Stimulated activated CD8-positive, alpha-beta memory T cell treated with anti-CD3 and anti-CD28 coated beads, Interleukin-2, amount 100 ng/mL, for 1 hour (primary cell): ENCODE data around the gene COPS4.
"Not testable (repeated sequence)": the region's sequence is repeated elsewhere in the genome, so short reads cannot be mapped to it uniquely, and the experiment has no call there.

ENCODE experiments used
- DNase-seq, 2 donors: peaks; one replicate each; pipeline ENCODE4 v3.0.0-alpha.2; 2020; ENCODE audit warnings: low read depth in 2 of 2

The COPS4 gene

GRCh38 chr4:83034630-83035494 lies at the start of gene COPS4:
COPS4 (plus strand) TSS chr4:83035183; CDS start chr4:83035225, 42 bp downstream.
- peak; percentile 82 to 92 for DNase-seq

- not testable (repeated sequence) for DNase-seq
Observed at GRCh38 chr4:82987519-82987918, 47.5 kb upstream of the COPS4 start.

- no peak for DNase-seq
Observed at GRCh38 chr4:82988323-82988832, 46.6 kb upstream of the COPS4 start.

- DNase-seq, result no peak
Observed at GRCh38 chr4:82989575-82990429, 45.2 kb upstream of the COPS4 start.

- DNase-seq, result no peak
Observed at GRCh38 chr4:82994834-82995233, 40.1 kb upstream of the COPS4 start.

GRCh38 chr4:82998898-82999297 lies 36.1 kb upstream of the COPS4 start:
- DNase-seq, result no peak

- no peak for DNase-seq
Observed at GRCh38 chr4:83002329-83002728, 32.7 kb upstream of the COPS4 start.

- not testable (repeated sequence) for DNase-seq
Observed at GRCh38 chr4:83003044-83003791, 31.8 kb upstream of the COPS4 start.

GRCh38 chr4:83009529-83009928 lies 25.5 kb upstream of the COPS4 start:
- DNase-seq, result no peak

GRCh38 chr4:83010111-83010521 lies 24.9 kb upstream of the COPS4 start:
- no peak for DNase-seq

- peak; percentile 67 to 75 for DNase-seq
Observed at GRCh38 chr4:83010522-83011318, 24.3 kb upstream of the COPS4 start, which contains the start of gene LIN54. LIN54 (minus strand) TSS chr4:83010823; CDS start chr4:82984844, 25,979 bp downstream.

GRCh38 chr4:83011689-83012199 lies 23.2 kb upstream of the COPS4 start:
- no peak for DNase-seq

- no peak for DNase-seq
Observed at GRCh38 chr4:83012200-83012686, 22.7 kb upstream of the COPS4 start.

GRCh38 chr4:83012687-83013419 lies 22.1 kb upstream of the COPS4 start:
- DNase-seq, result peak; percentile 93 to 96

- no peak for DNase-seq
Observed at GRCh38 chr4:83013420-83013867, 21.5 kb upstream of the COPS4 start.

- DNase-seq, result no peak
Observed at GRCh38 chr4:83013902-83014301, 21.1 kb upstream of the COPS4 start.

- DNase-seq, result no peak
Observed at GRCh38 chr4:83019794-83020494, 15.0 kb upstream of the COPS4 start.

- no peak for DNase-seq
Observed at GRCh38 chr4:83022724-83023450, 12.1 kb upstream of the COPS4 start.
